Hippocampal formation (tissue), 2 donors: ENCODE data around the gene OSGEPL1.
A peak's percentile ranks its signal among the peaks of the same experiment; 100 is the strongest.
"Not testable (repeated sequence)": the region's sequence is repeated elsewhere in the genome, so short reads cannot be mapped to it uniquely, and the experiment has no call there.

Experiments
- DNase-seq, 2 donors: peaks; one replicate each; lab custom pipeline; 2025; lab: John Stamatoyannopoulos, UW

The OSGEPL1 gene

GRCh38 chr2:189762551-189763298 is at the start of gene OSGEPL1:
Gene OSGEPL1, minus strand, starts transcription at chr2:189762792. Its CDS starts 1,152 bp downstream, at chr2:189761640.
- peak; percentile 89 to 91 for DNase-seq

GRCh38 chr2:189803431-189803830 is 40.8 kb upstream of the OSGEPL1 start:
- no peak for DNase-seq

- no peak for DNase-seq
Observed at GRCh38 chr2:189802396-189802912, 39.9 kb upstream of the OSGEPL1 start.

GRCh38 chr2:189799531-189799930 is 36.9 kb upstream of the OSGEPL1 start:
- DNase-seq, result no peak

GRCh38 chr2:189799030-189799331 is 36.4 kb upstream of the OSGEPL1 start:
- DNase-seq, result no peak

GRCh38 chr2:189798312-189799029 is 35.9 kb upstream of the OSGEPL1 start:
- DNase-seq, result peak in 1 of 2 donors; percentile 59

- DNase-seq, result peak in 1 of 2 donors; percentile 7
Observed at GRCh38 chr2:189797902-189798301, 35.3 kb upstream of the OSGEPL1 start.

GRCh38 chr2:189794310-189794709 is 31.7 kb upstream of the OSGEPL1 start:
- no peak for DNase-seq

GRCh38 chr2:189791338-189792042 is 28.9 kb upstream of the OSGEPL1 start:
- DNase-seq, result no peak

GRCh38 chr2:189783927-189784867 is 21.6 kb upstream of the OSGEPL1 start, which contains the start of the genes ORMDL1 and PMS1:
Gene ORMDL1, minus strand, starts transcription at chr2:189784339. Its CDS starts 1,744 bp downstream, at chr2:189782595.
Gene PMS1, plus strand, starts transcription at chr2:189784450. Its CDS starts 7,360 bp downstream, at chr2:189791810.
- DNase-seq, result peak; percentile 97

GRCh38 chr2:189783451-189783926 is 20.9 kb upstream of the OSGEPL1 start:
- peak in 1 of 2 donors; percentile 41 for DNase-seq

- DNase-seq, result no peak
Observed at GRCh38 chr2:189782221-189782671, 19.7 kb upstream of the OSGEPL1 start.

GRCh38 chr2:189772212-189772611 is 9.6 kb upstream of the OSGEPL1 start:
- DNase-seq, result no peak

GRCh38 chr2:189770590-189771322 is 8.2 kb upstream of the OSGEPL1 start:
- no peak for DNase-seq

- DNase-seq, result no peak
Observed at GRCh38 chr2:189763908-189764661, 1.5 kb upstream of the OSGEPL1 start.

- DNase-seq, result no peak
Observed at GRCh38 chr2:189762229-189762550, 402 bp downstream of the OSGEPL1 start.

- not testable (repeated sequence) for DNase-seq
Observed at GRCh38 chr2:189760154-189760553, 2.4 kb downstream of the OSGEPL1 start.

GRCh38 chr2:189756311-189756952 is 6.2 kb downstream of the OSGEPL1 start:
- no peak for DNase-seq

GRCh38 chr2:189751080-189751658 is 11.4 kb downstream of the OSGEPL1 start:
- no peak for DNase-seq
